Activated T-helper 1 cell treated with anti-CD3 and anti-CD28 coated beads, Interleukin-2, amount 50 U/mL, for 16 hours (primary cell): ENCODE data around the gene SPATA45.
"Not testable (repeated sequence)": the region's sequence is repeated elsewhere in the genome, so short reads cannot be mapped to it uniquely, and the experiment has no call there.

ENCODE experiments used
- DNase-seq, 2 donors: peaks; one replicate each; pipeline ENCODE4 v3.0.0-alpha.2; 2020; ENCODE audit warnings: low read depth in 1 of 2, low spot score in 1 of 2

The SPATA45 gene

DNA sequence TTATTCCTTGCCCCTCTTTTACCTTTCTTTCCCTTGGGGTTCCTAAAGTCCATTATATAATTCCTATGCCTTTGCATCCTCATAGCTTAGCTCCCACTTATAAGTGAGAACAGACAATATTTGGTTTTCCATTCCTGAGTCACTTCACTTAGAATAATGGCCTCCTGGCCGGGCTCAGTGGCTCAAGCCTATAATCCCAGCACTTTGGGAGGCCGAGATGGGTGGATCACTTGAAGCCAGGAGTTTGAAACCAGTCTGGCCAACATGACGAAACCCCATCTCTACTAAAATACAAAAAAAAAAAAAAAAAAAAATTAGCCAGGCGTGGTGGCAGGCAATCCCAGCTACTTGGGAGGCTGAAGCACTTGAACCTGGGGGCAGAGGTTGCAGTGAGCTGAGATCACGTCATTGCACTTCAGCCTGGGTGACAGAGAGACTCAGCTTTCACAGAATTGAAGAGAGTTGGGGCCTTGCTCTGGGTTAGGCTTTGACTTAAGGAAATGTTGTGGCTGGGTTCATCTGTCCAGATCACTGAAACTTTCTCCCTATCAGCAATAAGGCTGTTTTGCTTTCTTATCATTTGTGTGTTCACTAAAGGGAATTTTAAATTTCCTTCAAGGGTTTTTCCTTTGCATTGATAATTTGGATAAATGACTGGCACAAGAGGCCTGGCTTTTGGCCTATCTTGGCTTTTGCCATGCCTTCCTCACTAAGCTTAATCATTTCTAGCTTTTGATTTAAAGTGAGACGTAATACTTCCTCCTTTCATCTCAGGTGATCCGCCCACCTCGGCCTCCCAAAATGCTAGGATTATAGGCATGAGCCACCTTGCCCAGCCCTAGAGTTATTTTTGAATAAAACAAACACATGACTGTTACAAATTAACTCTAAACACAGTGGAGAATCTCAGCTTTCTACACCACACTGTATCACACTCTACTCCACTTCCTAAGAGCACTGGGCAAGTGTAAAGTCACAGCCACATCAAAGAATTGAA is 13.9 kb downstream of the SPATA45 start:
- not testable (repeated sequence) for DNase-seq

DNA sequence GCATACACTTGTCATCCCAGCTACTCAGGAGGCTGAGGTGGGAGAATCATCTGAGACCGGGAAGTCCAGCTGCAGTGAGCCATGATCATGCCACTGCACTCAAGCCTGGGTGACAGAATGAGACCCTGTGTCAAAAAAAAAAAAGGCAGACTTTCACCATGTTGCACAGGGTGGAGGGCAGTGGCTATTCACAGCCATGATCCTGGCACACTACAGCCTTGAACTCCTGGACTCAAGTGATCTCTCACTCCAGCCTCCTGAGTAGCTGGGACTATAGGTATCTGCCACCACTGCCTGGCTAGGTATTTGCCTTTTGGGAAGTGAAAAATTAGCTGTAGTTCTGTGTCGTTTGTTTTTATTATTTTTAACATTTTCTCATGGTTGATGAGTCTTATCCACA is 19.1 kb downstream of the SPATA45 start:
- no peak for DNase-seq

- no peak for DNase-seq
These were observed 19.6 kb downstream of the SPATA45 start for GRCh38 chr1:212827831-212828278.

DNA sequence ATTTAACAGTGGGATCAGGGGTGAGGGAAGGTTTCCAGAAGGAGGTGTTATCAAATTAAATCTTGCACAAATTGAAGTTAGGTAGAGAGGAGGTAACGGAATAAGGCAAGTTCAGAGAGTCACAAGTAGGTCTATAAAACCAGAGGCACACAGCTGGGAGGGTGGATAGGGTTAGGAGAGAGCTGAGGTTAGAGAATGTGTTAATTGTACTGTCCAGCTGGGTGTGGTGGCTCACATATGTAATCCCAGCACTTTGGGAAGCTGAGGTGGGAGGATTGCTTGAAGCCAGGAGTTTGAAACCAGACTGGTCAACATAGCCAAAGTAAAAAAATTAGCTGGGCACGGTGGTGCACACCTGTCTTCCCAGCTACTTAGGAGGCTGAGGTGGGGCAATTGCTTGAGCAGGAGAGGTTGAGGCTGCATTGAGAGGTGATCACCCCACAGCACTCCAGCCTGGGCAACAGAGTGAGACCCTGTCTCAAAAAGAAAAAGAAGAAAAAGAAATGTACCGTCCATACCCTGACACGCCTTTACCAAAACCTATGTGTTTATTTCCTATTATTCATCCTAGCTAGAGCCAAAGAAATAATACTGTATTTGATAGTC is 20.2 kb downstream of the SPATA45 start:
- DNase-seq, result no peak

DNA sequence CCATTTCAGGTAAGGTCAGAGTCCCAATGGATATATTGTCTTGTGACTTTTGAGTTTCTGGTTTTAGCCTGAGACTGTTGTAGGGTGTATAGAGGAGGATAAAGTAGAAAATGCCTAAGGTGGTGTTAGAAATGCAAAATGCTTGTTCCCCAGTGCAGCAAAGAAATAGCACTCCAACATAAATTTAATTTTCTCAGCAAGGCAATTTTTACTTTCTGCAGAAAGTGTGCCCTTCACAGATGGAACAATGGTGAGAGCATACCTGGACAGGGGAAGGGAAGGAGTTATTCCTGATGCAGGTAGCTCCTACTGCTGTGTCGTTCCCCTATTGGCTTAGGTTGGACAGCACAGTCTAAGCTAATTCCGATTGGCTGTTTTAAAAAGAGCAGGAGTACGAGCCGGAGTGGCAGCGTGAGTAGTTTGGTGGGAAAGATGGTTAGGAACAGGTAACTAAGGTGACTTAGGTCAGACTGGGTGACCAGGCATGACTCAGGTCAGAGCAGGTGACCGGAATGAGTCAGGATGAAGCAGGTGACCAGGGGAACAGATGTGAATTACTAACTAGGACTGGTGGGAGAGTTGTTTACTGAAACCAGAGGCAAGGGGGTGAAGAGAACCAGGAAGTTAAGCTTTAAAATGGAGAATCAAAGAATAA is 21.5 kb downstream of the SPATA45 start:
- no peak for DNase-seq

GRCh38 chr1:212824201-212824600 is 23.2 kb downstream of the SPATA45 start:
- DNase-seq, result no peak

- no peak for DNase-seq
These were observed 24.5 kb downstream of the SPATA45 start for GRCh38 chr1:212822956-212823355.

DNA sequence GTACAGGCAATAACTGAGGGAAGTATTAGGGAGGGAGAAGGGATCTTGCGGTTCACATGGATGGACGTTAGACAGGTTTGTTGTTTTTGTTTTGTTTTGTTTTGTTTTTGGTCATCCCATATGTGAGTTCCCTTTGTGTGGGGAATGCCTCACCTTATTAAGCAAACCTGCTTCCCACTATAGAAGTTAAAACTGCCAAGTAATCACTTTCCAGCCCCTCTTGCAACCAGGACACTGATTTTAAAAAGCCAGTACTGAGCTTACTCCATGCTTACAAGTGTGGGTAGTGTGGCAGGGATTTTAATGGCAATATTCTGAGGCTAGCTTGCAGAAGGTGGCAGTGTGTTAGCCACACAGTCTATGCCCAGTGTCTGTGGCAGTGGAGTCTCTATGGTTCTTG is 26.5 kb downstream of the SPATA45 start:
- DNase-seq, result no peak

- no peak for DNase-seq
These were observed 27.7 kb downstream of the SPATA45 start for GRCh38 chr1:212819726-212820125.

DNA sequence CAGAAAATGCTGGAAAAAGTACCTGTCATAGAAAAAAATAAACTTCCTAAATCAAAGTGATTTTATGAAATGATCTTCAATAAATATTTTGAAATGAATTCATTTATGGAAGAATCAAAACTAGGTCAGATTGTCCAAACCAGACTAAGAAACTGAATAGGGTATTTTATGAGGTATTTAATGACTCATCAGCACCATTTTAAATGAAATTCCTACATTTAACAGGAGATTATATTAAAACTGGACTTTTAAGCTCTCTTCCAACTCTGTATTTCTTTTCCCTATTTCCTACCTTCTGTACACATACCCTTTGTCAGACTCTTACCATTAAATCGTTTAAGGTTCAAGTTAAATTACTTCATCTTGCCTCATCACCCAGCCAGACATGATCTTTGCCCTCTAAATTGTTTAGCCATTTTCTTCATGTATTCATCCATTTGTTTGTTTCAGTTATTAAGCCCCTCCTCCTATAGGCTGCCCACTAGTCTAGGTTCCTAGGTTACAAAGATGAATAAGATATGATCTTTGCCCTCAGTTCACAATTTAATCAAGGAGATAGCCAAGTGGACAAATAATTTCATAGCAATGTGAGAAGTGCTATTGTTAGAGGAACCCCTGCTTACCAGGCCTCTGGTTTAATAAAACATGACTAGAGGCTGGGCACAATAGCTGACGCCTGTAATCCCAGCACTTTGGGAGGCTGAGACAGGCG is 30.7 kb downstream of the SPATA45 start:
- no peak for DNase-seq

DNA sequence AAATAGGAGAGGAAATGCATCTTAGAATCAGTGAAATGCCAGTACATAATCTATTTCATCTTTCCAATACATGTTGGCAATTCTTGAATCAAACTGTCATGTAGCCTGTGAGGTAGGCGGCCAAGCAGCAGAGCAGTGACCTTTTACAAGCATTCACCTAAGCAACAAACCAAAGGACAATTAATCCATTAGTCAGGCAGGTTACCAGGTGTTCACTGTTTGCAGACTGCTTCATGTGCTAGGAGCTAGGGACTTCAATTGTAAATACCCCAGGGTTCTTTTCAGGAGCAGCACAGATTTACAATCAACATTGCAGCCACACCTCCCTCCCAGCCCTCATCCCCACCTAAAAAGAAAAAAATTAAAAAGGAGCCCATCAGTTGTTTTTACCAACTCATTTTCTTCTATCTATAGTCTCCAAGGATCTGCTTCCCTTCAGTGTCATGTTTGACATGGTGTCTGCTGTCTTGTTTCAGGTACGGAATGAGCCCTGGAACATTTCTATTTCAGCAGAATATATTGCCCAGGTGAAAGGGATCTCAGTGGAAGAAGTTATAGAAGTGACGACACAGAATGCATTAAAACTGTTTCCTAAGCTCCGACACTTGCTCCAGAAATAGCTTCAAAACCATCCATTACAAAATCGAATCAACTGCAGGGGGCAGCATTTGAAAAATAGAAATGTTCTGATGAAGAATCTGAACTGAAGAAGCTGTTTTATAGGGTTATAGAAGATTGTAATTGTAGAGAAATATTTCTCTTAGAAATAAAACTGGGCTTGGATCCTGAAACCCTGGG is 32.7 kb downstream of the SPATA45 start:
- no peak for DNase-seq

DNA sequence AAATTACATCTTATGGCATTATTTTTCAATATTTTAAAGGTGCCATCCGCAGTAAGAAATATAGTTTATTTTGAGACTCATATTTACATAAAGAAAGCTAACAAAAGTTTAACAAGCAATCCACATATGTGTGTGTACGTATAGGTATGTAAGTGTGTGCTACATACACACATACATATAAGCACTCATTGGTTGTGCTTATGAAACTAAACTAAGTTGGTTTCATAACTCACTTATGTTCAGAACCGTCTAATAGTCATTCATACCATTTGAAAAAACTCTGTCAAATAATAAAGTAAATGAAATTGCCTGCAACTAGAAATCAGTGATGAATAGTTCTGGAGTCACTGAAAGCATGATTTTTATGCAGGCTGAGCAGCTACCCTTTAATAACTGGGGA is 41.7 kb downstream of the SPATA45 start:
- no peak for DNase-seq

GRCh38 chr1:212797681-212798080 is 49.8 kb downstream of the SPATA45 start:
- no peak for DNase-seq

DNA sequence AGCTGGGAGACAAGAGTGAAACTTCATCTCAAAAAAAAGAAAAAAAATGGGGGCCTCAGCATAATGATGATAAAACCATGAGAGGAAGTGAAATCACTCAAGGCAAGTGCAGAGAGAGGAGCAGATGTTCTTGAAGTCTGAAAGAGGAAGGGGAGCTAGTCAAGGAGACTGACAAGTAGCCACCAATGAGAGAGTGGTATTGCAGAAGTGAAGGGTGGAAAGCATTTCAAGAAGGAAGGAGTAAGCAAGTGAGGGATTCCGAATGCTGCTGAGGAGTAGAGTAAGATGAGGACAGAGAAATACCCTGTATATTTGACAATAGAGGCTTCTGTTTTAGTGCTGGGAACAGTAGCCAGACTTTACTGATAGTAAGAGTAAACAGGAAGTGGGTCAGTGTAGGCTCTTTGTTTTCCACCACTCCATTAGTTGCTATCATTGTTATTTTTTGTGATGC is 52.9 kb downstream of the SPATA45 start:
- DNase-seq, result no peak

GRCh38 chr1:212792396-212792908 is 55.0 kb downstream of the SPATA45 start:
- no peak for DNase-seq

DNA sequence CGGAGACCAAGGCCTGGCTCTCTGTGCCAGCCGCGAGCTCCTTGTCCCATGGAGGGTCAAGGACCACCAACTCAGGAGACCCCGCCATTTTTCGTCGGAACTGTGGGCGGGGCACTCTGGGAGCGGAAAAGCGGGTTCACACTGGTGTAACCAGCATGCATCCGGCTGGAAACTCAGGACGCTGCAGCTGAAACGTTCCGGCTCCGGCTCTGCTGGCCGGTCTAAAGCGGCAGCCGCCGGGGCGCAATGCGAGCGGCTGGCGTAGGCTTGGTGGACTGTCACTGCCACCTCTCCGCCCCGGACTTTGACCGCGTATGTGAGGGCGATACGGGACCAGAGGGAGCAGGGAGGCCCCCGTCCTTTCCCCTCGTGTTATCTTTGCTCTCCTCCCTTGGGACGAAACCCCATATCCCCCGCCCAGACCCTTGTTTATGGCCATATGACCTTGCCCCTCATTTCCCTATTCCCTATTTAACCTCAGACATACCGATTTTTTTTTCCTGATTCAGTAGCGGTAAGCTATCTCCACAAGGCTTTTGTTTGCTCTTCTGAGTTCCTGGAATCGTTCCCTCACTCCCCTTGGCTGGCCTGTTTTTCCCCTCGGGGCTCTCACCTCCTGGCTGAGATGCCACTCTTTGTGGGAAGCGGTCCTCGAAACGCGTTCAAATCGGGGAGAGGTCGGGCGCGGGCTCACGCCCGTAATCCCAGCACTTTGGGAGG is 55.6 kb downstream of the SPATA45 start, which contains the start of the genes NSL1 and TATDN3:
TSS of gene NSL1 (minus strand) at position 102 of the 720 bp plus-strand sequence. CDS start at position 88, 14 bp downstream.
TSS of gene TATDN3 (plus strand) at position 219 of the 720 bp plus-strand sequence. CDS start at position 247, 28 bp downstream.
- peak; percentile 92 to 98 for DNase-seq

DNA sequence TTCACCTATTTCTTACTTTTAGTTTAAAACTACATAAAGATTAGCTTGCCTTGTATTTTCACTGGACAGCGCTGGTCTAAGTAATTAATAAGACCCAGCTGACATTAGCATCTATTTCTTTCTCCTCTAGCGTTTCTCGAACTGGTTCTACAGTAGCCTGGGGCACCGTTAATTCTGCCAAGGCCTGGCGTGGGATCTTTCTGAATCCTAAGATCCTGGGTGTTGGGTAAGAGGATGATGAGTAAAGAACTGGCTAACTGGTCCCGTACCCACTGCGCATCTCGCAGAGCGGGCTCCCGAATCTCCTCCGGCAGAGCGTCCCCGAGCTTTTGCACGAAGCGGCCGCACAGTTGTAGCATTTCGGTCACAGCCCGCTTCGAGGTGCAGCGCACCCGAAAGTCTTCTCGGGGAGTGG is 56.2 kb downstream of the SPATA45 start:
- no peak for DNase-seq

- DNase-seq, result no peak
These were observed 61.6 kb downstream of the SPATA45 start for GRCh38 chr1:212785871-212786270.

DNA sequence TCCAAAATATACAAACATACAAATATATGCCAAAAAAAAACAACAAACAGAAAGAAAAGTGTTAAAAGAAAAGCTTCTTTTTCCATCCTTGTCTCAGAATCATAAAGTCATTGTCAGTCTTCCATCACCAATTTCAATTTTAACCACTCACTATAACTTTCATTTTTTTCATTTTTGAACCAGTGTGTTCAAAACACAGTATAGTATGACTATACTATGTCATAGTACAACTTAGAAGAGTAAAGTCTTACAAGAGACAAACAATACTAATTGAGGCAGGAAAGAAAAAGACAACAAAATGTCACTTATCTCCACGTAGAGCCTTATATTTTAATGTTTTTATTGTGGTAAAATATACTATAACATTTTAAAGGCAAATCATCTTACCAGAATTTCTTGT is 63.5 kb downstream of the SPATA45 start:
- DNase-seq, result no peak
